ENCODE measurements around the gene PDE3A. TPM values are rescaled to one million over a fixed set of nuclear protein-coding genes. Genes with fewer than 3 reads are reported as not detected.

The PDE3A gene
- total RNA-seq, 1 donor from 2014 or later = 1.3 TPM

- H3K4me3 Mint-ChIP-seq (ENCODE audit: unreplicated experiment) = no peak overlapping the region
- H3K27ac Mint-ChIP-seq (ENCODE audit: unreplicated experiment) = no peak overlapping the region
- DNase-seq = no peak
- H3K27me3 Mint-ChIP-seq (ENCODE audit: unreplicated experiment) = peaks cover under 1% of the 10 kb centered on the region
- H3K4me1 Mint-ChIP-seq (ENCODE audit: low read depth, unreplicated experiment) = peaks cover 4% of the 10 kb centered on the region
- no peaks in the 10 kb centered on the region for H3K36me3 Mint-ChIP-seq (ENCODE audit: unreplicated experiment)
- no peaks in the 10 kb centered on the region for H3K9me3 Mint-ChIP-seq (ENCODE audit: unreplicated experiment)
- no peak for TF ChIP-seq CTCF (IDR thresholded peaks at IDR 0.05; ENCODE audit: partially characterized antibody, unreplicated experiment)
Observed at GRCh38 chr12:20393707-20394106, 25.4 kb downstream of the PDE3A start.

GRCh38 chr12:20395791-20396550, 27.6 kb downstream of the PDE3A start:
- H3K27me3 Mint-ChIP-seq (ENCODE audit: unreplicated experiment) = peaks cover 2% of the 10 kb centered on the region
- H3K36me3 Mint-ChIP-seq (ENCODE audit: unreplicated experiment) = no peaks in the 10 kb centered on the region
- no peak for TF ChIP-seq CTCF (IDR thresholded peaks at IDR 0.05; ENCODE audit: partially characterized antibody, unreplicated experiment)
- no peak for DNase-seq
- peaks cover under 1% of the 10 kb centered on the region for H3K4me1 Mint-ChIP-seq (ENCODE audit: low read depth, unreplicated experiment)
- H3K9me3 Mint-ChIP-seq (ENCODE audit: unreplicated experiment) = no peaks in the 10 kb centered on the region
- H3K27ac Mint-ChIP-seq (ENCODE audit: unreplicated experiment) = no peak overlapping the region
- no peak overlapping the region for H3K4me3 Mint-ChIP-seq (ENCODE audit: unreplicated experiment)

- Mint-ChIP-seq H3K9me3 (ENCODE audit: unreplicated experiment) (no peaks in the 10 kb centered on the region), H3K27ac (ENCODE audit: unreplicated experiment) (no peak overlapping the region), H3K4me3 (ENCODE audit: unreplicated experiment) (no peak overlapping the region), H3K4me1 (ENCODE audit: low read depth, unreplicated experiment) (no peaks in the 10 kb centered on the region), H3K36me3 (ENCODE audit: unreplicated experiment) (no peaks in the 10 kb centered on the region), H3K27me3 (ENCODE audit: unreplicated experiment) (peaks cover 2% of the 10 kb centered on the region)
- no peak for DNase-seq
- no peak for TF ChIP-seq CTCF (IDR thresholded peaks at IDR 0.05; ENCODE audit: partially characterized antibody, unreplicated experiment)
Observed at GRCh38 chr12:20398686-20399085, 30.3 kb downstream of the PDE3A start.

GRCh38 chr12:20400003-20400402, 31.7 kb downstream of the PDE3A start:
- Mint-ChIP-seq H3K27me3 (ENCODE audit: unreplicated experiment) (peaks cover 2% of the 10 kb centered on the region), H3K4me1 (ENCODE audit: low read depth, unreplicated experiment) (no peaks in the 10 kb centered on the region), H3K4me3 (ENCODE audit: unreplicated experiment) (no peak overlapping the region), H3K36me3 (ENCODE audit: unreplicated experiment) (no peaks in the 10 kb centered on the region), H3K27ac (ENCODE audit: unreplicated experiment) (no peak overlapping the region), H3K9me3 (ENCODE audit: unreplicated experiment) (no peaks in the 10 kb centered on the region)
- TF ChIP-seq CTCF (IDR thresholded peaks at IDR 0.05; ENCODE audit: partially characterized antibody, unreplicated experiment) = no peak
- no peak for DNase-seq

- Mint-ChIP-seq H3K4me1 (ENCODE audit: low read depth, unreplicated experiment) (no peaks in the 10 kb centered on the region), H3K9me3 (ENCODE audit: unreplicated experiment) (no peaks in the 10 kb centered on the region), H3K27ac (ENCODE audit: unreplicated experiment) (no peak overlapping the region), H3K27me3 (ENCODE audit: unreplicated experiment) (peaks cover 2% of the 10 kb centered on the region), H3K4me3 (ENCODE audit: unreplicated experiment) (no peak overlapping the region), H3K36me3 (ENCODE audit: unreplicated experiment) (no peaks in the 10 kb centered on the region)
- DNase-seq = no peak
- TF ChIP-seq CTCF (IDR thresholded peaks at IDR 0.05; ENCODE audit: partially characterized antibody, unreplicated experiment) = no peak
Observed at GRCh38 chr12:20403230-20403629, 34.9 kb downstream of the PDE3A start.

Data from glutamatergic neuron (in vitro differentiated cells).